HG02852 (cell line): ENCODE data around the gene STARD13.

Experiments used
- ATAC-seq: cut with Tn5 transposase; IDR thresholded peaks from one replicate; pipeline ENCODE4 v1.9.1; 2021; ENCODE audit warnings: mild to moderate bottlenecking, moderate library complexity; ENCODE audit not compliant: unreplicated experiment

STARD13 gene

GRCh38 chr13:33105387-33106005 lies 180.1 kb downstream of the STARD13 start:
- ATAC-seq: no peak

- ATAC-seq: no peak
Measured at GRCh38 chr13:33103457-33103856, 182.1 kb downstream of the STARD13 start.

- ATAC-seq: no peak
Measured at GRCh38 chr13:33101835-33102234, 183.7 kb downstream of the STARD13 start.

DNA sequence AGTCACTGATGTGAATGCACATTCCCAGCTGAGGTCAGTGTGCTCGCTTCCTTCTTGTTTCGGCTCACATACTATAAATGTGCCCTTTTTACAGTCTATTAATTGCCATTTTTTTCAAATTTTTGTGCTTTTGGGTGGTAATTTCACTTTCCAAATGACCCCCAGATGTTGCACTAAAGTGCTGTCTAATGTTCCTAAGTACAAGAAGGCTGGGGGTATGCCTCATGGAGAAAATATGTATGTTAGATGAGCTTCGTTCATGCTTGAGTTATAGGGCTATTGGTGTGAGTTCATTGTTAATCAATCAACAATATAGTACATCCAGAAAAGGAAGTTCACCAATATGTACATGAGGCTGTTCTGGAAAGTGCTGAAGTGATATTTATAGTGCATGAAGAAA lies 184.7 kb downstream of the STARD13 start:
- ATAC-seq: no peak

DNA sequence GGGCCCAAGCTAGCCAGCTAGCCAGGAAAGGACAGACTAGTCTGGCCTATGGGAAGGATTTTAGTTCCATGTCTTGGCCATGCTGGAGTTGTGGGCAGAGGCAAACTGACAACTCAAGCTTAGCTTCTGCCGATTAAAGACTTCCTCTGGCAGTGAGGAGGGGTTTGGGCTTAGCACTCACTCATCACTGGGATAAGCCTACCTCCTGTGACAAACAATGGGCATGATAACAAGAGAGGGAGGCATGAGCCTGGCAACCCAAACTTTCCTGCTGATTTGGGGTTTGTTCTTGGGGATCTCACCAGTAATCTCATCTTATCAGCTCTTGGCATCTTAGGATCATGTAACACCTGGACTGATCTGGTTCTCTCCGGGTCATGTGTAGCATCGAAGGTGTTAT lies 185.7 kb downstream of the STARD13 start:
- ATAC-seq: no peak

DNA sequence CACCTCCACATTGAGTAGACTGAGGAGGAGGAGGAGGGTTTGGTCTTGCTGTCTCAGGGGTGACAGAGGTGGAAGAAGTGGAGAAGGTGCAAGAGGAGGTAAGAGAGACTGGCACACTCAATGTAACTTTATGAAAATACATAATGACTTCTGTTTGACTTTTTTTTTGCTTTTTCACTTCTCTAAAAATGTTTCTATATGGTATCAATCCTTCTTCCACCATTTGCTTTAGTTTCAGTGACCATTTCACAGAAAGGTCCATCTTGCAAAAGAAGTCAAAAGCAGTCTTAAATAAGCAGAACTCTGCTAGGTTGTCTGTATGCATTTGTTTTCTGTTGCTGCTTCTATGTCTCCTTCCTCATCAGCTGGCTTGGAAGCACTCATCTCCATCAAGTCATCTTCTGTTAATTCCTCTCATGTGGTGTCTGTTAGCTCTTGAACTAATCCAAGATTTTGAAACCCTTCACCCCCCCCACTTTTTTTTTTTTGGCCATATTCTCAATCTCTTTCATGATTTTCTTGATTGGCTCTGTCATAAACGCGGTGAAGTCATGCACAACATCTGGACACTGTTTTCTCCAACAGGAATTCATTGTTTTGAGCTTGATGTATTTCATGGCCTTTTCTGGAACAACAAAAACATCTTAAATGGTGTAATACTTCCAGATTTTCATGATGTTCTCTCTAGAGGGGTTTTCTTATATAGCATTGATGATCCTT lies 188.5 kb downstream of the STARD13 start:
- ATAC-seq: no peak

DNA sequence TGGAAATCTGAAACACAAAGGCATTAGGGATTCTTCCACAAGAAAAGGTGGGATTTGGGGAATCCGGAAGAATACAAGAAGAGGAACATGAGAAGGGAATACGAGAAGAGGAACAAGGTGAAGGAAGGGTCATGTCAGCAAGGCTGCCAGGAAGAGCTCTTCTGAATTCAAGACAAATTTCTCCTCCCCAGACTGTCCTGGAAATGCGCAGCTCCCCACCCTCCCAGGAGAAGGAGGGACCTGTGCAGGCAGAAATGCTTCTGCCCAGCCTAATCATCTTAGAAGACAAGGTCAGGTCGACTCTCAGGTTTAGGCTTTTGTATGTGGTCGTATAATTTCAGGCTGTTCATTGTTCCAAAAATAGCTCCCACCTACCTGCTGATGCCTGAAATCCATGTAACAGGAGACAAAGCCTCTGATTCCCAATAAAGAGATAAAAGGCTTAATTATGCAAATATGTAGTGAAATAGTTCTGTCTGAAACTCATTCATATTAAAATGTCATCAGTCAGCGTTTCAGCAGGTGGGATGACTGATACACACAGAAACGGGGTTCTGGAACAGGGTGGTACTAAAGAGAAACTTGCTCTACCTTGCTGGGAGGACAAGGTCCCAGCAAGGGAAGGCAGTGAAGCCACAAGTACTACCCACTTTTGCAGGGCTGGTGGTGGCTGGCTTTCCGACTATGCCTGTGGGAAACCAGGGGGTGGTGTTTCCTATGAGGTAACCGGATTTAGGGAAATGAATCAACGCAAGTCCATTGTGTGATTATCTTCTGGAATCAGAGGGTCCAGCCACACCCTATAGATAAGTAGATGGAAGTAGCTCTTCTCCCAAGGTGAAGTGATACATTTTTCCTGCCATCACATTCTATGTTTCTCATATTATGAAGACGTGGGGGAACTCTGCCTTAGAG lies 193.2 kb downstream of the STARD13 start:
- ATAC-seq: no peak

DNA sequence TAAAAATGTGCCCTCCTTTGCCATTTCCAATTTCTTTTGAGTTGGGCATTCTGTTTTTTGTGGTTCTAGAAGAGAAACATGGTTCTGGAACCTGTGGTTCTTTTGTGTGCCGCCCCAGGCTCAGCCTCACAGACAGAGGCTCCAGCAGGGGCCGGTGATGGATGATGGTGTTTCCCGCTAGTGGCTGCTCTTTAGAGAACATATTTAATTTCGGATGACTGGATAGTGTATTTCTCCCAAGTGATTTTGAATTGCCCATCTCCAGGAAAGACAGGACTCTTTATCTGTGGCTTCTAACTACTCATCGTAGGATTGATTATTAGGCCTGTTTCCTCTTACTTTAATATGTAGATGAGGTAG lies 194.2 kb downstream of the STARD13 start:
- no peak for ATAC-seq

DNA sequence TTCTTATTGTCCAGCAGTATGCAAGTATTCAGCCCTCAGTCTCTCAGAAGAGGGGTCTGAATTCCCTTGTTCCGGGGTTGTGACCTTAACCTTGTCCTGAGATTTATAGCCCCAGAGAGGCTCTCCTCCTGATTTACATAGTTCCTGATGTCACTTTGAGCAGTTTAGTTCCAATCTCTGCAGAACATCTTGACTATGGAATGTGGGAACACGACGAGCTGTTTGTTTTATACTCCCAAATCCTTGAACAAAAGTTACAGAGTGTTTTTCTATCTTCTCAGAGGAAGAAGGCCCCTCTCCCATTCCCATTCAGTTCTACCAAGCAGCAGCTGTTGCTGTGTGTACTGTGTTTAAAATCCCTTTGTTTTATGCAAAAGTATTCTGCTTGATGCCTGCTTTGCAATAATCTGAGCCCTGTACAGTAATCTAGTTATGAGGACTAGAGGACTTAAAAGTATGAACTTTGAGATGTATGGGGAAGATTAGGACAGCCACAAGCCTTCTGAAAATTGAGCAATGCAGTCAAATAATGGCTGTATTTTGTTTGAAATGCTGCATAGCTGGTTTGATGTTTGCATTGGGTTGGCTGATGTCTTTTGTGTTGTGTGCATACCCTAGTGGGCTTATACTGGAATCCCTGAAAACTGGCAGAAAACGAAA lies 194.7 kb downstream of the STARD13 start:
- ATAC-seq: no peak

DNA sequence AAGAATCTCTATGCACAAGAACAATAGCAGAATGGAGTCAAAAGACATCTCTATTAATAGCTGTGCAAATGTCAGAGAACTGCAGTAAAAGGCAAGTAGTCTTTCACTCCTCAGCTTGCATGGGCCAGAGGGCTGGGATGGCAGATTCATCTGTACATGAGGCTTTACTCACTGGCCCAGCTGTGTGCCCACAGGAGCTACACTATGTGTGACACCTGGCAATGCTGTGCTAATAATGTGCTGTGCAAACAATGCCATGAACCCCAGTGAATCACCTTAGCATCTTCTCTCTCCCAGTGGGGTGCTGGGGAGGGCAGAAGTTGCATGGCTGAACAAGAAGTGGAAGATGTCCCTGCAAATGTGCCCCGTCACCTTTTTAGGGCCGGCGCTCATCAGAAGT lies 196.2 kb downstream of the STARD13 start:
- ATAC-seq: no peak

DNA sequence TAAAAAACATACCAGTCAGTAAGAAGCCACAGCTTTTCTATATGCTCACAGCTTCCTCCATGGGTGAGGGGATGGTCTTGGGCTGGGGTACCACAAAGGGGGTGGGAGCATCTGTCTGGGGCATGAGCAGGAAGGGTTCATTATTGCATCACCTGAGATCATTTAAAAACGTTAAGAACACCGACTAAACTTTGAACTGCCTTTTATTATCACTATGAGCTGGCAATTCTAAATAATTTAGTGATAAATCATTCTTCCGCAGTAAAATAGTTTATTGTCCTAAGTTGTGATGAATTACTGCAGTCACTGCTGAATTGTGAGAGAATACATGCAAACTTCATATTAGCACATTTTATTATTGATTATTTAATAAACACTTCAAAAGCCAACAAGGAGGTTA lies 197.8 kb downstream of the STARD13 start:
- ATAC-seq: no peak

- no peak for ATAC-seq
Measured at GRCh38 chr13:33087091-33087490, 198.5 kb downstream of the STARD13 start.

DNA sequence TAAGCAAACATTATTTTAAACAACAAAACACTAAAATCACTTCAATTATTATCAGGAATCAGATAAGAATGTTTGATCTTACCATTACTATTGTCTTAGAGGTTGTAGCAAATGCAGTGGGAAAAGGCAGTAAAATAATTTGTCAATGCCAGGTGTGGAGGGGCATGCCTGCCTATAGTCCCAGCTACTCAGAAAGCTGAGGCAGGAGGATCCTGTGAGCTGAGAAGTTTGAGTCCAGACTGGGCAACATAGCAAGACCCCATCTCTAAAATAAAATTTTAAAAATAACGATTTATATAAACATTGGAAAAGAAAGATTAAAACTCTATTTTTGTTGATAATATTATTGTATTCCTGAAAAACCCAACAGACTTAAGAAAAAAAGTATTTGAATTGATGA lies 202.5 kb downstream of the STARD13 start:
- ATAC-seq: no peak

DNA sequence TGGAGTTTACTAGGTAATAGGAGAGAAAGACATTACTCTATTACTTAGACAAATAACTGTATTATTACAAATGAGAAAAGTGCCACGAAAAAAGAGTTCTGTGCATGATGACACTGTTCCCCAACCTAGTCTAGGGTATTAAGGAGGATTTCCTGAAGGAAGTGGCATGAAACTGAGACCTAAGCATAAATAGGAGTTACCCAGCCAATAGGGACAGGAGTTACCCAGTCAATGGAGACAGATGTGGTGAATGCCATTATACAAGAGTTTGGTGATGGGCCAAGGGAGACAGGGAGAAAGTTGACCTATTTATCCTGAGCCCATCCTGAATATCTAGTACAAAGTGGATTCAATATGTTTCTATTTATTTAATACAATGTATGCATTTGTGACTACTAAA lies 203.9 kb downstream of the STARD13 start:
- no peak for ATAC-seq

- no peak for ATAC-seq
Measured at GRCh38 chr13:33080972-33081590, 204.5 kb downstream of the STARD13 start.

DNA sequence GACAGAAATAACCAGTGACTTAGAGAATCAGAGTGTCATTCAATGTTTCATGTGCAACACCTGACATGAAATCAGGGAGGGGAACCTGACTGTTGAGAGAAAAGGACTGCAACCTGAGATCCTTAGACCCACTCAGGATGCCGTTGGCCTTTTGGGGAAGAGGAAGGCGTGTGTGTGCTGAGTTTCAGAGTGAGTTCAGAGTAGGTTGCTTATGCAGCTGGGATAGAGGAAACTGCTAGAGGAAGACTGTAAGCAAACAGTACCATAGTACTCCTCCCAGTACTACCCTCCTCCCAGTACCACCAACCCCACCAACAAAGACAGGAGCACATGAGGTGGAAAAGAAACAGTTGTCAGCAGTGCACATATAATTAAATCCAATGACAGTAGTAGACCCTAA lies 205.6 kb downstream of the STARD13 start:
- no peak for ATAC-seq

DNA sequence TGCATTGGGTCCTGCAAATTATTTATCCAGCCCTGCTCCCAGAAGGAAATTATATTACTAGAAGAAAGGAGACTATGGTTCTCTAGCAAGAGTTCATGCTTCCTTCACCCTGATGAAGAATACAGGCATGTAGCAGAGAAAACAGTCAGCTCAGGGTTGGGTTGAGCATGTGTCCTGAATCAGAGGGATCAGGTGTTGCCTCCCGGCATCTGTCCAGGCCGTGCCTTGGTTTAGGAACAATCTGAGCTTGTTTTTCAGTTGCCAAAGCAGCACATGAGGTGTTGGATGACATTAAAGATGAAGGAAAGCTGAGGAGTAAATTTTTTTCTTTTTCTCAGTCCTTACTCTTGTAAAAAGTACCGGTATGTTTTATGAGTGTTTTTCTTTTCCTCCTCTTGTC lies 207.3 kb downstream of the STARD13 start:
- no peak for ATAC-seq

GRCh38 chr13:33076001-33076992 lies 209.3 kb downstream of the STARD13 start:
- no peak for ATAC-seq

- no peak for ATAC-seq
Measured at GRCh38 chr13:33073338-33073737, 212.2 kb downstream of the STARD13 start.

GRCh38 chr13:33072759-33073158 lies 212.8 kb downstream of the STARD13 start:
- ATAC-seq: no peak
